SK-N-SH treated with all-trans-retinoic acid at 6 μM for 48 hours (cell line): ENCODE data around the gene AHRR.

Experiments used
- CSRNP3 ChIP-seq: fragments of 250-450 bp; sonication (Bioruptor Pico); IDR thresholded peaks from 2 replicates; pipeline ENCODE4 v1.5.1; 2021; ENCODE audit warnings: mild to moderate bottlenecking, moderate library complexity
- ESRRG ChIP-seq: fragments of 250-450 bp; sonication (Bioruptor Pico); IDR thresholded peaks from 2 replicates; pipeline ENCODE4 v1.6.1; 2021; ENCODE audit warnings: mild to moderate bottlenecking
- GLIS3 ChIP-seq: fragments of 250-450 bp; sonication (Bioruptor Pico); IDR thresholded peaks from 2 replicates; pipeline ENCODE4 v1.5.0; 2020; ENCODE audit warnings: mild to moderate bottlenecking, moderate library complexity
- OSR1 ChIP-seq: fragments of 250-450 bp; sonication (Bioruptor Pico); IDR thresholded peaks from 2 replicates; pipeline ENCODE4 v1.8.0; 2022; ENCODE audit warnings: moderate library complexity, mild to moderate bottlenecking, inconsistent platforms
- PATZ1 ChIP-seq: fragments of 250-450 bp; sonication (Bioruptor Pico); IDR thresholded peaks from 2 replicates; pipeline ENCODE4 v1.8.0; 2020; ENCODE audit warnings: mild to moderate bottlenecking, moderate library complexity, borderline replicate concordance
- PPARA ChIP-seq: fragments of 250-450 bp; sonication (Bioruptor Pico); IDR thresholded peaks from 2 replicates; pipeline ENCODE4 v1.5.0; 2020; ENCODE audit warnings: mild to moderate bottlenecking, borderline replicate concordance
- RARB ChIP-seq: fragments of 250-450 bp; sonication (Bioruptor Pico); IDR thresholded peaks from 2 replicates; pipeline ENCODE4 v1.8.0; 2021; ENCODE audit warnings: mild to moderate bottlenecking, moderate library complexity
- SNAI2 ChIP-seq: fragments of 250-450 bp; sonication (Bioruptor Pico); IDR thresholded peaks from 2 replicates; pipeline ENCODE4 v1.5.0; 2020; ENCODE audit warnings: mild to moderate bottlenecking, moderate library complexity
- TCF4 ChIP-seq: fragments of 250-450 bp; sonication (Bioruptor Pico); IDR thresholded peaks from 2 replicates; pipeline ENCODE4 v1.8.0; 2021; ENCODE audit warnings: mild to moderate bottlenecking, moderate library complexity, borderline replicate concordance
- ZC3H10 ChIP-seq: fragments of 250-450 bp; sonication (Bioruptor Pico); IDR thresholded peaks from 2 replicates; pipeline ENCODE4 v1.5.1; 2021; ENCODE audit warnings: mild to moderate bottlenecking, moderate library complexity
- ZFP30 ChIP-seq: fragments of 450-650 bp; formaldehyde crosslinking; IDR thresholded peaks from 2 replicates; pipeline ENCODE4 v1.5.0; 2022; ENCODE audit warnings: mild to moderate bottlenecking, moderate library complexity
- ZNF8 ChIP-seq: fragments of 450-650 bp; formaldehyde crosslinking; IDR thresholded peaks from 2 replicates; pipeline ENCODE4 v1.5.0; 2020; ENCODE audit warnings: mild to moderate bottlenecking, moderate library complexity
- TF ChIP-seq, protein P1 (sequence below): fragments of 250-450 bp; sonication (Bioruptor Pico); IDR thresholded peaks from 2 replicates; pipeline ENCODE4 v1.8.0; 2021; ENCODE audit warnings: low read depth, mild to moderate bottlenecking, moderate library complexity, borderline replicate concordance
- TF ChIP-seq, protein P2 (sequence below): fragments of 250-450 bp; sonication (Bioruptor Pico); IDR thresholded peaks from 2 replicates; pipeline ENCODE4 v1.5.1; 2020; ENCODE audit warnings: low read depth, mild to moderate bottlenecking, moderate library complexity

DNA sequence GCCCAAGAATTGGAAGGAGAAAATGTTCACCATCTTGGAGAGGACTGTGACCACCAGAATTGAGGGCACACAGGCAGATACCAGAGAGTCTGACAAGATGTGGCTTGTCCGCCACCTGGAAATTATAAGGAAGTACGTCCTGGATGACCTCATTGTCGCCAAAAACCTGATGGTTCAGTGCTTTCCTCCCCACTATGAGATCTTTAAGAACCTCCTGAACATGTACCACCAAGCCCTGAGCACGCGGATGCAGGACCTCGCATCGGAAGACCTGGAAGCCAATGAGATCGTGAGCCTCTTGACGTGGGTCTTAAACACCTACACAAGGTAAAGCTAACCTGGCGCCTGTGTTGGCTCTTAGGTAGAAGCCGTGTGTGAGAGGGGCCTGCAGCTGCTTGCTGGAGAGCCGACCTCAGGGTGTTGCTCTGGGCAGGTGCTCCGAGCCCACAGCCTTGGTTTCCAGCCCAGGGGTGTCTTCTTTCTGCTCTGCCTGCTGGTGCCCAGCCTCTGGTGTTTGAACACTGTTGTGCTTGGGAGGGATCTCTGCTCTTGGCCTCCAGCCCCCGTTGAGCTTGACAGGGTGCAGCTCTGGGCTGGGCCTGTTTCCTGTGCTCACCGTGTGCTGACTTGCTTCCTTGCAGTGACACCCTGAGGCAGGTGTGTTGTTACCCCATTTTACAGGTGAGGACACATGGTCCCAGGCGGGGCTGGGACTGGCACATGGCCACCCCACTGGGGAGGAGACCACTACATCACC lies 132.4 kb downstream of the AHRR start:
- TF ChIP-seq, protein P1, sequence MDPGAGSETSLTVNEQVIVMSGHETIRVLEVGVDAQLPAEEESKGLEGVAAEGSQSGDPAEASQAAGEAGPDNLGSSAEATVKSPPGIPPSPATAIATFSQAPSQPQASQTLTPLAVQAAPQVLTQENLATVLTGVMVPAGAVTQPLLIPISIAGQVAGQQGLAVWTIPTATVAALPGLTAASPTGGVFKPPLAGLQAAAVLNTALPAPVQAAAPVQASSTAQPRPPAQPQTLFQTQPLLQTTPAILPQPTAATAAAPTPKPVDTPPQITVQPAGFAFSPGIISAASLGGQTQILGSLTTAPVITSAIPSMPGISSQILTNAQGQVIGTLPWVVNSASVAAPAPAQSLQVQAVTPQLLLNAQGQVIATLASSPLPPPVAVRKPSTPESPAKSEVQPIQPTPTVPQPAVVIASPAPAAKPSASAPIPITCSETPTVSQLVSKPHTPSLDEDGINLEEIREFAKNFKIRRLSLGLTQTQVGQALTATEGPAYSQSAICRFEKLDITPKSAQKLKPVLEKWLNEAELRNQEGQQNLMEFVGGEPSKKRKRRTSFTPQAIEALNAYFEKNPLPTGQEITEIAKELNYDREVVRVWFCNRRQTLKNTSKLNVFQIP: no peak
- TF ChIP-seq ESRRG (no peak), PATZ1 (CRISPR knock-in tag) (no peak), RARB (CRISPR knock-in tag) (no peak), TCF4 (CRISPR knock-in tag) (no peak), OSR1 (no peak), GLIS3 (CRISPR knock-in tag) (no peak), ZC3H10 (CRISPR knock-in tag) (no peak), PPARA (CRISPR knock-in tag) (no peak), SNAI2 (CRISPR knock-in tag) (no peak), ZFP30 (no peak), ZNF8 (CRISPR knock-in tag) (no peak), CSRNP3 (no peak)
- TF ChIP-seq, protein P2, sequence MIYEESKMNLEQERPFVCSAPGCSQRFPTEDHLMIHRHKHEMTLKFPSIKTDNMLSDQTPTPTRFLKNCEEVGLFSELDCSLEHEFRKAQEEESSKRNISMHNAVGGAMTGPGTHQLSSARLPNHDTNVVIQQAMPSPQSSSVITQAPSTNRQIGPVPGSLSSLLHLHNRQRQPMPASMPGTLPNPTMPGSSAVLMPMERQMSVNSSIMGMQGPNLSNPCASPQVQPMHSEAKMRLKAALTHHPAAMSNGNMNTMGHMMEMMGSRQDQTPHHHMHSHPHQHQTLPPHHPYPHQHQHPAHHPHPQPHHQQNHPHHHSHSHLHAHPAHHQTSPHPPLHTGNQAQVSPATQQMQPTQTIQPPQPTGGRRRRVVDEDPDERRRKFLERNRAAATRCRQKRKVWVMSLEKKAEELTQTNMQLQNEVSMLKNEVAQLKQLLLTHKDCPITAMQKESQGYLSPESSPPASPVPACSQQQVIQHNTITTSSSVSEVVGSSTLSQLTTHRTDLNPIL (CRISPR knock-in tag): no peak
